NCI-H187 (cell line): Measurements from ENCODE around the gene FBXL22.

Experiments
- DNase-seq, 2 experiments: peaks; one replicate each; lab custom pipeline; 2025; lab: John Stamatoyannopoulos, UW

FBXL22 gene

GRCh38 chr15:63593705-63594671, 3.2 kb upstream of the FBXL22 start:
- no peak for DNase-seq

DNA sequence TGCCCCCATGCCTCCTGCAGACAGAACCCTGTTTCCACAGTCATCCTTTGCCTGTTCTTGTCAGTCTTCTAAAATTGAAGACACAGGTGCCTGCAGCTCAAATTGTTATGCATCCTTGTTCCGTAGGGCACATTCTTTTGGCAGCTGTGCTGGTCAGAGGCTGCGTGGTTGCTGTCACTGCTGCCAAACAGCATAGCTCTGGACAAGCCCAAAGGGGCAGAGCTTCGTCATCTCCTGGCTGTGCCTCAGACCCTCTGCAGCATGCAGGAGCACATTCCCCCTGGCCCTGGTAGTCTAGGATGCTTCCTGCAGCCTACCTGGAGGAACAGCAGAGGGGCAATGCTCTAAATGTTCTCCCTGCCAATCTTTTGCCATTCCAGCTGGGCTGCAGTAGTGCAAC, 2.1 kb upstream of the FBXL22 start:
- no peak for DNase-seq

DNA sequence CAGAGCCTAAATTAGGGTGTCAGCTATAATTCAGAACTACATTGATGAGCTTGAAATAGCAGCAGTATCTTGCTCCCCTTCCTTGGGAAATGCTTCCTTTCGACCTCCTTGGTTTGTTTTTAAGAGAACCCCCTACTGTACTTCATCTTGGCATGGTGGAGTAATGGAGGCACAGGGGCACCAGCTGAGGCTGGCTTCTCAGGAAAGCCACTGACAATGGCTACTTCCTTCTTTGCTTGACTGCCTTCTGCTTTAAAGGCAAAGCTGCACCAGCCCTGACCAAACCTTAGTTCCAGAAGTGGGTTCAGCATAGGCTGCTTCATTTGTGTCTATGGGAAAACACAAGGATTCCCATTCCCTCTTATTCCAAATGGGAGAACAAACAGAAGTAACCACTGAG, 1.5 kb upstream of the FBXL22 start:
- DNase-seq: no peak

DNA sequence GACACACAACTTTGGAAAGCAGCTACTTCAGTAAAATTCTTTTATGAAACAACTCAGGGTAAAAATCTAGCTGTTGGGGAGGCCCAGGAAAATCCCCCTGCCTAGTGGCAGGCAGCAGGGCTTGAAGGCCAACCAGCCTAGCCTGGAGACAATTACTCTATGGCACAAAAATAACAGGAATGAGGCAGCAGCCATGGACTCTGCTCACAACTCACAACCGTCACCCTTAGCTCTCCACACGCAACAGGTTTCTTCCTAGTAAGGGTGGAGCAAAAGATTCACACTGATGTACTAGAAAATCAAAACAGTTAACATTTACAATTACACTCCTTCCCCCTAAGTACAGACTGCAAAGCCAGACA, 530 bp upstream of the FBXL22 start:
- no peak for DNase-seq

- no peak for DNase-seq
Observed at GRCh38 chr15:63597821-63598220, 634 bp downstream of the FBXL22 start.

DNA sequence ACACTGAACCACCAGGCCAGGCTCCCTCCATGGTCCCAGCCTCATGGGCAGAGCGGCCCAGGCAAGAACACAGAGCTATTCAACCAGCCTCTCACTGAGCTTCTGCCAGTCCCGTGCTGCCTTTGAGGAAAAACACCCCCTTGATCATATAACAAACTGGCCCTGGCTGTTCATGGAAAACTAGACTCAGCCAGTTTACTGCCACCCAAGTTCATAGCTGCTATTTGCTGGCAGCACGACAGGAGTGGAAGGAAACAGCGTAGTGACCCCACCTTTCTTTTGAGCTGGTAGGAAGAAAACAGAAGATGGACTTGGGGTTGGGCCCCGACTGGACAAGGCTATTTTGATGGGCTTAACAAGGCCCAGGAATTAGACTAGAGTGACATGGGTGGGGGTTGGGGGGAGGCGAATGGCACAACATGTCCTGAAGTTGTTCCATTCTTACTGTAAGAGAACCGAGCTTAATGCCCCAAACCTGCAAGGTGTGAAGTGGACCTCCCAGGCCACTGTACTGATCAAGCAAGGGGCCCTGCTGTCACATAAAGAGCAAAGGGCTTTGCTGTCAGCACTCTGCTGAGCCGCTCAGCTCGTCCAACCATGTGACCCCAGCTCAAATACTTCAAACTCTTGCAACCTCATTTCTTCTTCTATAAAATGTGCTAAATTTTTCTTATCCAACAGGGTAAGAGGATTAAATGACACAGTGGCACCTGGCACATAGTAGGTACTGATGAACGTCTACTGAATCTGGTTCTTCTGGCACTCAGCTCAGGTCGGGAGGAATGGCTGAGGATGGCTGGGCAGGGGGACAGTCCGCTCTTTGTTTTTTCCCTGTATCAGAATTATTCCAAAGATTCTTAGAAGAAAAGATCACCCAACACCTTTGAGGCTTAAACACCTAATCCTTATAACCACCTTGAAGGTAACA, 1.6 kb downstream of the FBXL22 start:
- DNase-seq: no peak

- DNase-seq: no peak
Observed at GRCh38 chr15:63599401-63600000, 2.3 kb downstream of the FBXL22 start.

- no peak for DNase-seq
Observed at GRCh38 chr15:63600001-63600615, 2.9 kb downstream of the FBXL22 start.

- peak; percentile 57 to 77 for DNase-seq
Observed at GRCh38 chr15:63600616-63601025, 3.4 kb downstream of the FBXL22 start.

DNA sequence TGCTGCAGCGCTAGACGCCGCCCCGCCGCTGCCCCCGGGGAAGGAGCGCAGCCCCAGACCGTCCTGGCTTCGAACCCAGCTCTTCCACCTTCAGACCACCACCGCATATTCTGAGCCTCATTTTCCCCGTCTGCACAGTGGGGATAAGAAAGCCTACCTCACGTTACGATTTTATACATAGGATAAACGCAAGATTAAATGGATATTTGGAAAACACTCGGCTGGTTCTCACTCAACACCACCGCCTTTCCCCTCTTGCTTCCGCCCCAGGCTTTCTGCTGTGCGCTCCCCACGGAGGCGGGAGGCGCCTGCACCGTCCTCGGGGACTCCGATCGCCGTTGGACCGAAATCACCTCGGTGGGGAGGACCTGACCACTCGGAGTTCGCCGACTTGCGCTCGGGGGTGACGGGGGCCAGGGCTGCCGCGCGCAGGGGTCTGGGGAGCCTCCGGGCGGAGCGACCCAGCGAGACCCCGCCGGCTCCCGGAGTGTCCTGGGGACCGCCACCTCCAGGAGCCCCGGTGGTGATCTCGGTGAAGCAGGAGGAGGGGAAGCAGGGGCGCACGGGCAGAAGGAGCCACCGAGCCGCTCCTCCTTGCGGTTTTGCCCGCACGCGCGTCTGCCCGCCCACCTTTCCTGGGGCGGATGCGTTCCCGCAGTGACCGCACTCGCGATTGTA, 4.0 kb downstream of the FBXL22 start:
- DNase-seq: no peak

DNA sequence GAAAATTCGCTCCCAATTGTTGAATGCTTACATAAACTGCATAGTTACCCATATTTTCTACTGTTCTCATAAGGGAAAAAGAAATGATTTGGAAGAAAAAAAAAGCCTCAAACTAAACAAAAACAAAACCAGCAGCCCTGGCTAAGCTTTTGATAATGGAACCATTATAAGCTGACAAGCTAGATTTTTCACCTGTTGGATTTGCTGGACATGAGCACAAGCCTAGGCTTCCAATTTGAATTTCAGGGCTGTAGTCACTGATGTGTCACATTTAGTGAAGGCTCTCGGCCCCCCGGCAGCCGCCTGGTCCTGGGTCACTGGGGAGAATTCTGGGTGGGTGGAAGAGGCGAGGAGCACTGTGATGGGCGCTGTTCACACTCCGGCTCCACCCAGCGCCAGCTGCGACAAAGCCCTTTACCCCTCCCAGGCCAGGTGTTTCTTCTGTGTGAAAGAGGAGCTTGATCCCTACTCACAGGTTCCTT, 4.6 kb downstream of the FBXL22 start:
- DNase-seq: no peak

DNA sequence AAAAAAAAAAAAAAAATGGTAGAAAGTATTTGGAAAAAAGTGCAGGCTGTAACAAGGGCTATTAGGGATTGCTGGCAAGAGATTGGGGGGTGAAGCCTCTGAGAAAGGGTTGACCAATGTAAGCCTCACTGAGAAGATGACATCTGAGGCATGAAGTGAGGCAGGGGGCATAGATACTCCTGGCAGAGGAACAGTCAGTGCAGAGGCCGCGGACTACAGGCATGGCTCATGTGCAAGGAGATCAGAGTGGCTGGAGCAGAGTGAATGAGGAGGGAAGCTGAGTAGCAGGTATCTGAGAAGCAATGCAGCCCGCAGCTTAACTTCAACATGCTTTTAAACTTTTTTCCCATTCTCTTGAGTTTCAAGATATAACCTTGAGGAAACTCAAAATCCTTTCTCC, 5.4 kb downstream of the FBXL22 start:
- no peak for DNase-seq

DNA sequence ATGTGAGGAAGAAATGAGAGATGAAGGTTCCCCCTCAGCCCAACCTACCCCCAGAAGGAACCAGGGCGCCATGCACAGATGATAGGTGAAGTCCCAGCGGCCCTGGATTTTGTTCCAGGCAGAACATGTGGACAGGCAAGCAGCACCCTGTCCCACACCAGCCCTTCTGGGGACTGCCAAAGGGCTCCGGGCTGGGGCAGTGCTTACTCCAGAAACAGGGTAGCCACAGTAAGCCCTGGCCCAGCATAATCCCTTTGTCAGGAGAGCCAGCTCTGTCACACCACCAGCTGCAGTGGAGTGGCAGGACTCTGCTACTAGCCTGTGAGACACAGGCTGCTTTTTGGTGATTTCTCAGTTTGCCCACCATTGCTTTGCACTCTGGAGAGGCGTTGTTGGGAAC, 6.3 kb downstream of the FBXL22 start:
- DNase-seq: no peak

DNA sequence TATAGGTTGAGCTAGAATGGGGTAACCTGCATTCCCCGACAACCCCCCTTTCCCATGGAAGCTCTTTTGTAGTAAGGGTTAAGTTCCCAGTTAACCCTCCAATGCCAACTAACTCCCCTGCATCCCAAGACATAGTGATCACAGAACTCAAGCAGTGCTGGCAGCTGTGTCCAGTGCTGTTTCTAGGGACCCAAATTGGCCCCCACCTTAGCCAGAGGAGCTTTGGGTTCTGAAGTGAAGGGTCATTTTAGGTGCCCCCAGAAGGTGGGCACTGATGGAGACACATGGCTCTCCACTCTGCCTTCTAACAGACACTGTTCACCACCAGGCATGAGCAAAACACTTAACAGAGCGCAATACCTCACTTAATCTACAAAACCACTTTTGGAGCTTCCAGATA, 7.1 kb downstream of the FBXL22 start:
- DNase-seq: no peak

GRCh38 chr15:63605036-63605435, 7.8 kb downstream of the FBXL22 start:
- no peak for DNase-seq

DNA sequence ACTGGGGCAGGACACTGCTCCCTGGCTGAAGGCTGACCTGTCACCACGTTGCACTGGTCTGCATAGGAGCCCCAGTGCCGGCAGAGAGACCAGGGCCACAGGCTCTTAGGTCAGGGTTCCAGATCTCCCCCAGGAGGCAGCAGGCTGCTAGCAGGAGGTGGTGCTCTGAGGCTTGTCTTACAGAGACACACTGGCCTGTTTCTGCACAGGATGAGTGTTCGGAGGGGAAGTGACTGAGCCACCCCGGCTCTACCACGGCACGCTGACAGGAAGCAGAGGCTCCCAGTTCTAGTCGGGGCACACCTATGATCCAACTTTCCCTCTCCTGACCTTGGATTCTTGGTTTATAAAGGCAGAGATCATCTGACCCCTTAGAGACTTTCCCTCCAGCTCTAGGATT, 8.6 kb downstream of the FBXL22 start:
- no peak for DNase-seq

GRCh38 chr15:63606308-63606707, 9.1 kb downstream of the FBXL22 start:
- DNase-seq: no peak

DNA sequence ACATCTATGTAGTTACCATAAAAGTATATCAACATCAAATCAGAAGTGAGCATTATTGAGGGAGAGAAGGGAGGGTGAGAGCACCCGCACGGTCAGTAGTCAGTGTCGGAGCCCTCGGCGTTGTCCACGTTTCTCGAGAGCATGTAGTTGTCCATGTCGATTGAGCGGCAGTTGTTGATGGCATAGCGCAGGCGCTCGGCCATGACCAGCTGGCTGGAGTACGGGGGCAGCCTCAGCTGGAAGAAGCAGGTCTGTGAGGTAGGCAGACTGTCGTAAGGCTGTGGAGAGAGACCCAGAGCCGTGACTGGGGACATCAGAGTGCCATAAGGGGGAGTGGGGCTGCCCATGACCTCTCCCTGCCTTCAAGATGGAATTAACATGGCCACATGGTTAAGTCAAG, 11.8 kb downstream of the FBXL22 start:
- DNase-seq: no peak

DNA sequence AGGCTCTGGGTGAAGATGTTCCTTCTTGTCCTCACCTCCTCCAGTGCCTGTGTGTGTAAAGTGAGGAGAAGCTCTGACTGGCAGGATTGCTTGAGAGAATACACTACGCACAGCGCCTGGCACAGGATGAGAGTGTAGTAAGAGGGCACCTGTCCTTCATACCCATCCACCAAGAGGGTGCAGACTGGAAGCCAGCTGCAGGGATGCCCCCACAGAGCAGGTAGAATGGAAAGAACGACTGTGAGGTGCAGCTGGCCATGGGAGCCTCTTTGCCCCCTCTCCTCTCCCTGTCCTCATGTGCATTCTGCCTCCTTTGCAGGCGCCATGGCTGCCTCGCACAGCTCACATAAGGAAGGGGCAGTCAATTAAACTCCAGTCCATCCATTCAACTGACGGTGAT, 12.3 kb downstream of the FBXL22 start:
- no peak for DNase-seq

DNA sequence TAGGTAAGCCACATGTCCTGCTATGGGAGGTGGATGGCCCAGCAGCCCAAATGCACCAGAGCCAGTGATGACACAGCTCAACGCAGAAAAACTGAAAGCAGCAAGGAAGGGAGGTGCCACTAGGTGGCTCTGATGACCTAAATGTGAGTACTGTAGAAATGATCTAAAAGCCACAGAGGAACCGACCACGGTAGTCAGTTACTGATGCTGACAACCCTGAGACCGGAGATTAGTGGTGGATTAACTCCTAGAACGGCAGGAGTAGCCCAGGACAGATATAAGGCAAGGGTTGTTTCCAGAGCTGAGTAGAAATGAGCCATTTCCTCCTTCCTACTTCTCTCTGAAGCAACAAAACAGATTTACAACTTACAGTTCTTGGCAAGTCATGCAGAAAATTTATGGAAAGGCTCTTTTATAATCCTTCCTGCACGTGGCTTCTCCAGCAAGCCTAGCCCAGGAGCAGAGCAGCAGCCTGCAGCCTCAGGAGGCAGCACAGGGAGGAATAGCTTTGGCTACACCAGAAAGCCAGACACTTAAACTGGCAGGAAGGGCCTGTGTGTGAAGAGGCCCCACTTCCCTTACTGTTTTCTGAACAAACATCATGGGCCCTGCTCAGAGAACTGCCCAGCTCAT, 13.1 kb downstream of the FBXL22 start:
- peak; percentile 30 to 46 for DNase-seq

- DNase-seq: no peak
Observed at GRCh38 chr15:63611177-63611576, 14.0 kb downstream of the FBXL22 start.
